Right ventricle myocardium inferior (tissue), 1 donor: ENCODE data around the gene BCL11A. TPM values are rescaled to one million over a fixed set of nuclear protein-coding genes. Genes with fewer than 3 reads are reported as not detected.
"Not testable (repeated sequence)": the region's sequence is repeated elsewhere in the genome, so short reads cannot be mapped to it uniquely, and the experiment has no call there.

Source experiments
- ATAC-seq: fragments of 200-7000 bp; cut with Tn5 transposase; one replicate; pipeline ENCODE4 v1.9.1; 2020; ENCODE audit warnings: mild to moderate bottlenecking, moderate library complexity
- DNase-seq: peaks from one replicate; pipeline ENCODE4 v3.0.0; 2021; ENCODE audit errors: missing footprints
- intact Hi-C: fragments of 100-400 bp; cut with DNase I; formaldehyde crosslinking; loops from one replicate; pipeline ENCODE4 v1.11.0; 2022
- total RNA-seq: library from RNA; stranded (reverse); fragmentation: NEBNext Ultra II Directional; extraction: Animal tissue kit (Norgen Biotek cat#: 25700); gene quantifications from one replicate; pipeline ENCODE4 v1.2.1, GENCODE V29; 2021
- donor health status: DM: no; HTN: yes; CAD: no; lungs with severe emphysema.

Gene BCL11A
- total RNA-seq, 1 donor from 2014 or later: 37.5 TPM

DNA sequence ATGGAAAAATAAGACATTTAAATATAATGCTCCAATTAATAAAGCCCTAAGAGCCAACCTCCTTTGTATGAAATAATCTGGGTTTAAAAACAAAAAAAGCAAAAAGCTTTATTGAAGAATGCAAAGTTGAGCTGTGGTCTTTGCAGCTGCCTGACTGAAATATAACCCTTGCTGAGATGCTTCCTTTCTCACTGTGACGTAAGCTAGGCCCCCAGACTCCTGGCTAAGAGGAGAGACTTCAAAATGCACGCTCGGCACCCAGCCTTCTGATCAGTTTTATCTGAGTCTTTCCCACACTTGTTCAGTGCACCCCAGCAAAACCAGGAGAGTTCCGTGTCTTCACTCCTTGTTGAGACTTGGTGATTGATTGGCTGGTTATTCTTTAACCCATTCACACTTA lies 115.3 kb downstream of the BCL11A start:
- intact Hi-C loops: loop anchor here (2.0 to 5.0 kb wide), 4 partner anchors 64 to 156 kb away; no protein-coding TSS in a partner anchor
- DNase-seq (no peak), ATAC-seq (no peak)

DNA sequence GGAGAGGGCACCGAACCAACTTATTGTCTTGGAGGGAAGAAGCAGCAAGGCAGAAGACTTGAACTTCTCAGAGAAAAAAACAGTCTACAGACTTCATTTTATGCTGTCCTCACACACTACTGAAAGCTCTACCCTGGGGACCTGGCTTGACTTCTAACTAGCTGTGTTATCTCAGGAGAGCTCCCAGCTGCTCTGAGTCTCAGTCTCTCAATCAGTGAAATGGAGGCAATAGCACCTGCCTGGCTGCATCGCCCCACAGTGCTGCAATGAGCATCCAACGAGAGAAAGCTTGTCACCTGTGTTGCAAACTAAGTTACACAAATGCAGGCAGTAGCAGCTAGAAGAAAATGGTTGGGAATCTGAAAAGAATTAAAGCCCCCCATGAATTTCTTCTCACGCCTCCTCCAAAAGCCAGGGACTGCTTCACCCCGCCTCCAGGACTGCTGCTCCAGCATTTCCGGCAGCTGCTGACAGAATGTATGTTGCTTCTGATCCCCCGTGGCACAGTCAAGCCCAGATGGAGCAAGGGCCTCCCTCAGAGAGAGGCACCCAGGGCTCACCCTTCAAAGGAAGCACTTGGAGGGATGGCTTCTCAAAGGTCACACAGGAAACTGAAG lies 116.3 kb downstream of the BCL11A start:
- intact Hi-C loops: loop anchor here (5.0 kb wide), 3 partner anchors 65 to 155 kb away; no protein-coding TSS in a partner anchor
- DNase-seq (no peak), ATAC-seq (no peak)

DNA sequence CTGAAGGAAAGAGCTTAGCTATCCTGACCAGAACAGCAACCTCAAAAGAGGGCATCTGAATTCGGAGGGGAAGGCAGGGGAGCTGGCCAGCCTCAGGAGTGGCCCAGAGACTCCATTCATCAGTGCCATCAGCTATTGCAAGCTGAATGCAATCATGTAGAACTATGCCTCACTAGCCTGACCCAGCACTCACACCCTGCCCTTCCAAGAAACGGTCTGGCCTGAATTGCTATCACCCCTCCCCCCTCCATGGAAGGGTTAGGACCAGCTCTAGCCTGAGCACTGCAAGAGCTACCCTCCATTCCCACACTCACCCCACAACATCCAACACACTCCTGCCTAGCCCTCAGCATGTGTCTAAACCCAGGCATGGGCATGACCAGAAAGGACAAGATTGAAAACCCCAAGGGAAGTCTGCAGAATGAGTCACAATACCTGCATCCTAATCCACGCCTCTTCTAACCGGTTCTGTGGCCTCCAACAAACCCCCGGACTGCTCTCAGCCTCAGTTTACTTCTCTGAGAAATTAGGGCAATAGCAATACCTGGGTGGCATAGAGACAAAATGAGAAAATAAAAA lies 120.3 kb downstream of the BCL11A start:
- ATAC-seq (no peak), DNase-seq (no peak)
- intact Hi-C loops: no loop called here

DNA sequence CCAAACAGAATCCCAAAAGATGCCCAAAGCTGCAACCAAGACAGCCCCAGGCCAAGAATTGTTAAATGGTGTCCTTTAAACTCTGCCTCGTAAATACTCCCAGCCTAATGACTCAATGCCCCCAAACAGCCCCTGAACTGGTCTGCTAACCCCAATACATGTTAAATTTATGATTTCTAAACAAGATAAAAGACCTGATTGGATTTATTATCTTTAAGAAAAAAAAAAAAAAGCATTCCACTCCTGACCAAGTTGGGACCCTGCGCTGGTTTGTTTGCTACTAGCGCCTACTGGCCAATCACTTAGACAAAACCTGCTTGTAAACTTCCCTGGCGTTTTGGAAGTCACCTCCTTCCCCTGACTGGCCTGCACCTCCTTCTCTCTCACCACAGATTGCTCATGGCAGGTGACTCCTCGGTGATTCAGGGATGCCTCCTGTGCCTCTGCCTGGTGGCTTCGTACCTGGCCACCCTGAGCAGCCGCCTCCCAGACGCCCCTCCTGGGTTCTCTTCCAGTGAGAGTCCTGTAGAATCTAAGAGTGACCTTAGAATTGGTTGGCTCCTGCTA lies 121.3 kb downstream of the BCL11A start:
- intact Hi-C loops: no loop called here
- DNase-seq (no peak), ATAC-seq (no peak)

DNA sequence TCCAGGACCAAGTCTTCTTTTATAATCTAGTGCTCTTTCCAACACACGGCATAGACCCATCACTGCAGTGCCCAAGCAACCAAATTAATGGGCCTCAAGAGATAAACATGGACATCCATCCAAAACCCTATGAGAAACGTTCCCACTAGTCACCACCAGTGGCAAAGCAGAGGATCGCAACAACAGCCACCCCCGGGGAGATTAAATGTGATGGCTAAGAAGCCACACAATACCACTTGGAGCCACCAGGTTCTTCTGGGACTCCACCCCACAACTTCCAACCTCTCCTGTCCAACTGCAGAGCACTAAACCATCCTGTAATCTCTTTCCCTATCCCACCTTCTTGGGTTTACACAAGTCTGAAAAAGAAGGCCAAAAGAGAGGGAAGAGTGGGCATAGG lies 123.8 kb downstream of the BCL11A start:
- DNase-seq (no peak), ATAC-seq (no peak)
- intact Hi-C loops: no loop called here

DNA sequence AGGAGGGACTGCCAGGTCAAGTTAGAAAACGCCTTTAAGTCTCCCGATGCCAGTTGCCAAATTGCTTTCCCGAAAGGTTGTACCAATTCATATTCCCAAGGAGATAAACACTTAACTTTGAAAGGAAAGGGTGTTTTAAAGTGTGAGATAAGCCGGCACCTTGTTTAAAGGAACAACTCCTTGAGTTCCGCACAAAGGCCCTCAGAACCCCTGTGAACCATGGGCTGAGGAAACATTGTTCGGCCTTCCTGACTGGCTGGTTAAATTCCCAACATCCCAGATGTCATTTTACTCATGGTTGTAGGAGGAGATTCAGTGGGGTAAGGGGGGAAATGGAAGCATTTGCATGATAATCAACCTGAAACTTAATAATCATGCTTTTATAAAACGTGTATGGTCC lies 126.6 kb downstream of the BCL11A start:
- no peak for DNase-seq
- no peak for ATAC-seq
- intact Hi-C loops: no loop called here

DNA sequence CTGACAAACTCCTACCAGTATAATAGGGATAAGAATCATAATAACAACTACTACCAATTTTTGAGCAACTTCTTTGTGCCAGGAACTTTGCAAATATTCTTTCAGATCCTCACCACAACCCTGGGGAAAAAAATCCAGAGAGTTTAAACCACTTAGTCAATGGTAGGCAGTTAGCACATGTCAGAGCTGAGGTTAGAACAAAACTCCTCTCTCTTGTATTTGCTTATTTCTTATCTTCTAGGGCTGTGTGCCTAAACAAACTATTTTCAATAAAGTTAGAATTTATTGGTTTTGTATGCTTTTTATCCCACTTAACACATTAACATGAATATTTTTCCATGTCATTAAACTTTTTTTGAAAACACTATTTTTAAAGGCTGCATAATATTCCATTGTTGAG lies 127.1 kb downstream of the BCL11A start:
- no peak for DNase-seq
- no peak for ATAC-seq
- intact Hi-C loops: no loop called here

DNA sequence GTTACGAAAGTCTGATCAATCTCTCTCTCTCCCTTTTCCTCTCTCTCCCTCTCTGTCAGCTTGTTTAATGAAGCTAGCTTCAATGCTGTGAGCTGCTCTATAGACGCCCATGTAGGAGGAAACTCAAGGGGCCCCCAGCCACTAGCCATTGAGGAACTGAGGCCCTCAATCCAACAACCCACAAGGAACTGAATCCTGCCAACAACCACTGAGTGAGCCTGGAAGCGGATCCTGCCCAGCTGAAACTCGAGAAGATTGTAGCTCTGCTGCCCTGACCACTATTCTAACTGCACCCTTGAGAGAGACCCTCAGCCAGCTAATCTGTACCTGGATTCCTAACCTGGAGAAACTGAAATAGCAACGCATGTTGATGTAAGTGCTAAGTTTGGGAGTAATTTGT lies 129.2 kb downstream of the BCL11A start:
- DNase-seq (no peak), ATAC-seq (peak; percentile 26)
- intact Hi-C loops: no loop called here

DNA sequence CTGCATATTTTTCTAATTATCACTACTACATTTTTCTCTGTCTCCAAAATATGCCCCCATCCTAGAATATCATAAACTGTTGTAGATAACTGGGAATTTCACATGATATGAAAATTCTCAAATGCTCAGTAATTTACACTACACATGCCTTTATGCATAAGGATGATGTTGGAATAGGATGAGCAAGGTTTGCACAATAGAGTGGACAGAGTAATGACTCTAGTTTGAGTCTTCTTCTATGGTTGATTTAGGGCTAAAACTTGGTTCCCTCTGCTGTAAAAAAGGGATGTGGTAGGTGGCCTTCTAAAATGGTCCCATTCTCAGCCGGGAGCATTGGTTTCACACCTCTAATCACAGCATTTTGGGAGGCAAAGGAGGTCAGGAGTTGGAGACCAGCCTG lies 129.9 kb downstream of the BCL11A start:
- intact Hi-C loops: no loop called here
- DNase-seq (no peak), ATAC-seq (no peak)

DNA sequence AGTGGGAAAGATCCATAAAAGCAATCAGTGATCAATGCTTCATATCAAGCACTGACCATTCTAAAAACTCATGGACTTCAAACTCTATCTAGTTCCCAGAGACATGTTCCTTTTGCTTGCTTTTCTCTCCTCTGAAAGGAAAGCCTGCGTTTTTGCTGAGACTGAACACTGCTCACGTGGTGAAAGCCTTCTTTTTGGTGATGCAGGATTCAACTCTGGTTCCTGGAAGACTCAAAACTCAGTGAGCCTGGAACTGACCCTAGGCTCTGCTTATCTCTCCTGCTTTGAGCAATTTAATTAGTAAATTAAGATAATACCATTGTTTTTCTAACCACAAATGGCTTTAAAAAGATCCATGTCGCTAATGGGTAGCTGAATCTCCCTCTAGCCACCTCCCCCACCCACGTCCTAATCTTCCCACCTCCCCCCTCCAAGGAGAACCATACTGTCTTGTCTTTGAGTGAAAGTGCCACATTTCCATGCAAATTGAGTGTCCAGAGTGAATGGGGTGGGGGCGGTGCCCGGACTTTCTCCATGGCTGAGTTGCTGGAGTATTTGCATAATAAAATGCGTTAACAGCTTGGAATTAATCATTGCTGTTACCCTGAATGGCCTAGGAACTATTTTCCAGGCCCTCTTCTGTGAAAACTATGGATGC lies 130.5 kb downstream of the BCL11A start:
- ATAC-seq (no peak), DNase-seq (no peak)
- intact Hi-C loops: no loop called here

DNA sequence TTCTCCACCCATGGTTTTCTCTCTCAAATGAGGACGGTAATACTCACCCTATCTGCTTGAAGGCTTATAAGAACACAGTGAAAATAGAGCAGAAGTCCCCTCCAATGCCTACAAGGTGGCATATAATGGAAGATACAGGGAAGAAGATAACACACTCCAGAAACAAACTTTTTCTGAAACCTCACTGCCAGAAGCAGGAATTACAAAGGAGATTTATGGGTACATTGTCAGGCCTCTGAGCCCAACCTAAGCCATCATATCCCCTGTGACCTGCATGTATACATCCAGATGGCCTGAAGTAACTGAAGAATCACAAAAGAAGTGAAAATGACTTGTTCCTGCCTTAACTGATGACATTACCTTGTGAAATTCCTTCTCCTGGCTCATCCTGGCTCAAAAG lies 136.2 kb downstream of the BCL11A start:
- intact Hi-C loops, ATAC-seq: not testable (repeated sequence)

DNA sequence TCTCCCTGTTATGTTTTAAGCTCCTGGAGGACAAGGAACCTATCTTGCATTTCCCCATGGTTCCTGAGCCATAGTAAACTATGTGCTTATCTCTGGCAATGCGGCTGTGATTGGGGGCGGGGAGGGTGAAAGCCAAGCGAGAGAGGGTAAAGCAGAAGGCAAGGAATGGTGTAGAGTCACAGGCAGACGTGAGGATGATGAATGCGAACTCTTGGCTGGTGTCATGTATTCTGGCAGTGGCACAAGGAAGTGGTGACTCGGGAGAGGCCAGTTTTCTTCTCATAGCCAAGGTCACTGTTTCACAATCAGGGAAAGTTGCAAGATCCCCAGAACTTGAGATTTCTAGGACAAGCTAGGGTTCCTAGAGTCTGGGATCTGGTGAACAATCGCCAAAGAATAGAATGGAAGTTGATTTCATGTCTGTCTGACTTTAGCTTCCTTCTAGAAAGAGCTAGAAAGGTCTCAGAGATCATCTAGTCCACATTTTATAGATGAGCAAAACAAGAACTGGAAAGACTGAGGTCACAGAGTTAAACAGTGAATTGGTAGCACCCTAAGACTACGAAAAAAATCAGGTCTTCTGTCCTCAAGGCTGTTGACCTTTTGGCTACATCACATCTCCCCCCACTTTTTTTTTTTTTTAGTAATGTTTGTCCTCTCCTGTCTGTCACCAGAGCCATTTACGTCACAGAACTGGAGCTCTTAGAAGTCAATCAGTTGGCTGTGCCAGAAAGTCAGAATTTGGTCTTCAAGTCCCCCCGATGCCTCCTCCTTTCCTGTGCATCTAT lies 137.0 kb downstream of the BCL11A start:
- ATAC-seq (peak; percentile 78), DNase-seq (no peak)
- intact Hi-C loops: no loop called here

More for the DNA sequence above, 136.2 kb downstream of the BCL11A start:
- DNase-seq: not testable (repeated sequence)

DNA sequence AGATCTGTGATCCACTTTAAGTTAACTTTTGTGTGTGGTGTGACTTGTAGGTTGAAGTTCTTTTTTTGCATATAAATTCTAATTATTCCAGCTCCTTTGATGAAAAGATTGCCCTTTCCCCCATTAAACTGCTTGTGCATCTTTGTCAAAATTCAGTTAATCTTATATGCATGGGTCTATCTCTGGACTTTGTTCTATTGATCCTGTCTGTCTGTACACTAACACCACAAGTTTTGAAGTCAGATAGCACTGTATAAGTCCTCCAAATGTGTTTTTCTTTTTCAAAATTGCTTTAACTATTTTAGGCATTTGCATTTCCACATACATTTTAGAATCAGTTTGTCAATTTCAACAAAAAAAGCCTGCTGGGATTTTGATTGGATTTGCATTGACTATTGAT lies 137.6 kb downstream of the BCL11A start:
- intact Hi-C loops: no loop called here
- no peak for ATAC-seq
- DNase-seq: no peak

DNA sequence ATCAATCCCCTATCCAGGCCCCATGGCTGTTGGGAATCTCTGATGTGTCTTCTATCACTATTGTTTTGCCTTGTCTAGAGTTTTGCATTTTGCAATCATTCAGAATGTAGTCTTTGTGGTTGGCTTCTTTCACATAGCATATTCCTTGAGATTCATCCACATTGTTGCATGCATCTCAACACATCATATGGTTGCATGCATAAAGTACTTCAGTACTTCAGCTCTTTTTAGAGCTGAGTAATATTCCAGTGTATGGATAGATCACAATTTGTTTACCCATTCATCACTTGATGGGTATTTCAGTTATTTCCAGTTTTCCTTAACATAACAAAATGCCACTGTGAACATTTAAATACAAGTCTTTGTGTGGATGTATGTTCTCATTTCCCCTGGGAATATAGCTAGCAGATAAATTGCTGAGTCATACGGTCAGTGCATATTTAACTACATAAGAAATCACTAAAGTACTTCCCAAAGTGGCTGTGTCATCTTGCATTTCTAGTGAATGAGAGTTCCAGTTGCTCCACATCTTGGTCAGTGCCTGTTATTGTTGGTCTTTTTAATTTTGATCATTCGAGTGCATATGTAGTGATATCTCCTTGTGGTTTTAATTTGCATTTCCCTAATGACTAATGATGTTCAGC lies 138.8 kb downstream of the BCL11A start:
- DNase-seq: no peak
- intact Hi-C loops: no loop called here
- ATAC-seq: no peak

DNA sequence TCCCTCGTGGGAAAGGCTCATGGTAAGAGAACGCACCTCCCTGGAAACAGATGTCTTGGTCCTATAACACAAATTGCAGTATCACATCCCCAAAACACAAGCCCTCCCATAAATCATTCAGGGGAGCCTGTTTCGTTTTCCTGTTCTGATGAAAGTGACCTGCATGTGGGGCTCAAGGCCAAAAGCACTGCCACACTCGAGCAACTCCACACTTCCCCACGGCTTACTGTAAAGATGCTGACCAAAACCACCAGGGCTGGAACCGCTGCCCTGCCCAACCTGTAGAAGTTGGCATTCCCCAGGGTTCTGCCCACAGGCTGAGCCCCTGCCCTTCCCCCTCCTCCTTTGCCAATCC lies 139.7 kb downstream of the BCL11A start:
- intact Hi-C loops: no loop called here
- ATAC-seq: no peak
- no peak for DNase-seq

DNA sequence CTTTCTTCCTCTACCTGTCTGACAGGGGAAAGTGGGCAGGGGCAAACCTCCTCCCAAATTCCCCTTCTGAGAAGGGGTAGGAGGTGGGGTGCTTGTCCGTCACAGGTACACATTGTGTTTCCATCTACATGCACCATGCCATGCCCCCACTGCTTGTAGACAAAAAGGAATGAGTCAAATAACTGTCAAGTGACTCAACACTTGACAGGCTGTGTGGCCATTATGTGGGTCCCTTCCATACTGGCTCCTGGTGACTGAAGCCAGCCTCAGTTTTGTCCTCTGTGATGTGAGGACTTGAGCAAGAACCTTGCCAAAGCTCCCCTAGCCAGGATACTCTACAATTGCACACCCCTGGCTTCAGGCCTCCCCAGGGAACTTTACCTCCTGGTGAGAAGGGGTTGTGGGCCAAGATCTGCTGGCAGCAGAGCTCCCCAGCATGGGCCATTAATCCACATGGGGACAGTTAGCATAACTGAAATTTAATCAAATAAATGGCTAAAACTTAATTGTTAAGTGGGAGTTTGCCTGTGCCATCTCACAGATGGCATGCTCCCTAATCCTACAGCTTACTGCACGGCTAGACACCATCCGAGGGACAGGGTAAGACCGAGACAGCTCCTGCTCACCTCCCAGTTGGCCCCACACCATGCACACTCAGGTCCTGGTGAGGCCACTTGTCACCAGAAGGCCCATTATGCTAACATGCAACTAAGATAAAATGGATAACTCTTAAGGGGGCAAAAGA lies 140.2 kb downstream of the BCL11A start:
- ATAC-seq (no peak), DNase-seq (no peak)
- intact Hi-C loops: no loop called here

DNA sequence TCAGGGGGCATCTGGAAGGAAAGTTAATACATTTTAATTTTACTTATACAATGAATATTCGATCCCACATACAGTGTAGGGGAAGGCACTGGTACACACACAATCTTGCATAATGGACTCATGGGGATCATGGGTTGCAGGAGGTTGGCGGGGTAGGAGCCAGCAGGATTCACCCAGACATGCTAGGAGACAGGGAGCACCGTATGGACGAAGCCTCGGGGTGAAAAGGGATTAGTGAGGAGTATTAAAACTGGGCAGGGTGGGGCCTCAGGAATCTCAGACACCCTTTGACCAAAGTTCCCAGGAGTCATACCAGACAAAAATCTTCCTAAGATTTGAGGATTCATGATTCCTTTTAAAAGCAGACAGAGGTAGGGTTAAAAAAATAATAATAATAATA lies 140.8 kb downstream of the BCL11A start:
- intact Hi-C loops: no loop called here
- DNase-seq (no peak), ATAC-seq (no peak)

DNA sequence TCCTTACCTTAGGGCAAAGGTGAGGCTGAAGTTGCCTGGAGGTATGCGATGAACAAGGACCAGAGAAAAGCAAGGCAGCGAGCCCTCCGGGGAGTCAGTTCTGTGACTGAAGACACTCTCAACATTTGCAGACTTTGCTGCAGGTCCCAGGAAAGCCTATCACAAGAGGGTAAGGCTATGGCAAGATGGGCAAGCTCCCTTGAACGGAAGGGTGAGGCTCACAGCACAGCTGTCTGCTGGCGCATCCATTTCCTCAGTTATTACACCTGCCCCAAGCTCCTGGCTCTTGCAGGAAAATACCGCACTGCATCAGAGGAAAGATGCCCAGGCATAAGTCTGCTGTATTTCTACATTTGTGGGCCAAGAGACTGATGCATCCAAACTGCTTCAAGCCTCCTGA lies 141.4 kb downstream of the BCL11A start:
- intact Hi-C loops: no loop called here
- DNase-seq: no peak
- ATAC-seq: no peak
